NCI-H2107 (cell line): ENCODE measurements around the gene CCDC149.

ENCODE experiments used
- DNase-seq: peaks from one replicate; lab custom pipeline; 2025; lab: John Stamatoyannopoulos, UW

CCDC149 gene

DNA sequence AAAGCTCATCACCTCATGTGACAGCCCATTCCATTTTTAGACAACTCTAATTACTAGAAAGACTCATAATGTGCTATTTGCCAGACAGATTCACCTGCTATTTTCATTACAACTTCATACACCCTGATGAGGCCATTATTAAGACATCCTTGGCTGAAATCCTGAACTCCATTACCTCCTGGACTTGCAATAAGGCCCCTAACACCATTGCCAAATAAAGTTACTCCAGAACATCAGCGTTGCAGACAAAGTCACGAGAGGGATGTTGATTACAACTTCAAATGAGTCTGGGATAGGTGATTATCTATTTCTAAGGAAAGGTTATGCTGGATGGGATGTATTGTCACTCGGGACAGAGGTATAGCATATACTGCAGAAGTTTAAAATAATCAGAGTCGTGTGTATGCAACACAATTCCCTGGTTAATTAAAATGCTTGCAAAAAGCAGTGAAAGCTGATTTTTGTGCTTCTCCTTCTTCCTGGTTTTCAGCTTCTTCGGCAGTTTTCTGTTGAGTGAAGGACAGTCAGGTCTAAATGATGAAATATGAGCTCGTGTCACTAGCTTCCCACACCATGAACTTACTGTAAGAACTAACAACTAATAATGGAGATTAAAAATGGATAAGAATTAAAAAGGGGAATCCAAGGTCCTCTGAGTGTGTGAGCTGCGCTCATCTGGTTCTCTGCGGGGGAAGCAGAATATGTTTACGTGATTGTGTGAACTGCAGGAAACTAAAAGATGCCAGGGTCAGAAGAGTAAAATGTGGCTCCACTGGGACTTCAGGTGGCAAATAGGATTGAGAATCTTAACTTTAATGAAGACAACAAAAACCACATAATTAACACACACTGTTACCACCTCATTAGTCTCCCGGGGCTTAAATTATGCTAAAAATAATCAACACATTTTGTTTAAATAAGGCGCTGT lies 135.0 kb downstream of the CCDC149 start:
- no peak for DNase-seq

GRCh38 chr4:24775750-24776149 lies 137.1 kb downstream of the CCDC149 start:
- no peak for DNase-seq

DNA sequence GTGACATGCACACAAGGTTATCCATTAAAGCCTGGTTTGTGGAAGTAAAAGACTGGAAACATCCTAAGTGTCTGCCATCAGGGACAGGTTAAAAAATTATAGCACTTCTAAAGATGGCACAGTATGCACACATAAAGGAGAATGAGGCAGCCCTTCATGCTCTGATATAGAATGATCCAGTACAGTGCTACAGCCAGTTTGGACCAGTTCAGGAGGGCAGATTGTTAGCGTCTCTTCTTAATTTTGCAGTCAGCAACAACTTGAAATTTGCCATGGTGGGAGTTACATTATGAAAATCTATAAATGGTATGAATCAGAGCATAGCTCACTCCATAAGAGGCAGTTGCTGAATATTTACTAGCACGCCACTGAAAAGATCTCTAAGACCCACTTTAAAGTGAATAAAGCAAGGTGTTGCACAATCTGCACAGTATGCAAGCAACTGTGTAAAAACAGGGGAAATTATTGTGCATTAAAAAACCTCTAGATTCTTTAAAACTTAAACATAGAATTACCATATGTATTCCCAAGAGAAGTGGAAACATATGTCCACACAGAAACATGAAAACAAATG lies 137.7 kb downstream of the CCDC149 start:
- DNase-seq, result no peak

GRCh38 chr4:24774452-24774851 lies 138.4 kb downstream of the CCDC149 start:
- DNase-seq, result no peak

DNA sequence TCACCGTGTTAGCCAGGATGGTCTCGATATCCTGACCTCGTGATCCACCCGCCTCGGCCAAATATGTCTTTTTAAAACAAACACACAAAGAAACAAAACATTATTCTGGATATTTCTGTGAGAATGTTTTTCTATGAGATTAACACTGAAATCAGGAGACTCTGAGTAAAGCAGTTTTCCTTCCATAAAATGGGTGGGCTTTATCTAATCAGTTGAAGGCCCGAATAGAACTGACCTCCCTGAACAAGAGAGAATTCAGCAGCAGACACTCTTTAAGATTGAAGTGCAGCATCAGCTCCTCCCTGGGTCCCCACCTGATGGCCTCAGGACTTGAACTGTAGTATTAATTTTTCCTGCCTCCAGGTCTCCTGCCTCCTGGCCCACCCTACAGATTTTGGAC lies 139.9 kb downstream of the CCDC149 start:
- no peak for DNase-seq

DNA sequence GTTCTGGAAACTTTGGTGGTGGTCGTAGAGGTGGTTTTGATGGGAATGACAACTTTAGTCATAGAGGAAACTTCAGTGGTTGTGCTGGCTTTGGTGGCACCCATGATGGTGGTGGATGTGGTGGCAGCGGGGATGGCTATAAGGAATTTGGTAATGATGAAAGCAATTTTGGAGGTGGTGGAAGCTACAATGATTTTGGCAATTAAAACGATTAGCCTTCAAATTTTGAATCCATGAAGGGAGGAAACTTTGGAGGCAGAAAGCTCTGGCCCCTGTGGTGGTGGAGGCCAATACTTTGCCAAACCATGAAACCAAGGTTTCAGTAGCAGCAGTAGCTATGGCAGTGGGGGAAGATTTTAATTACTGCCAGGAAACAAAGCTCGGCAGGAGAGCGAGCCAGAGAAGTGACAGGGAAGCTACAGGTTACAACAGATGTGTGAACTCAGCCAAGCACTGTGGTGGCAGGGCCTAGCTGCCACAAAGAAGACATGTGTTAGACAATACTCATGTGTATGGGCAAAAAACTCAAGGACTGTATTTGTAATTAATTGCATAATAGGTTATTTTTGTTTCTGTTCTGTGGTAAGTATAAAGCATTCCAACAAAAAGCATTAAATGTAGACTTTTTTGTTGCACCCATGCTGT lies 140.7 kb downstream of the CCDC149 start:
- DNase-seq, result no peak

- no peak for DNase-seq
These were observed 141.6 kb downstream of the CCDC149 start for GRCh38 chr4:24771241-24771640.

DNA sequence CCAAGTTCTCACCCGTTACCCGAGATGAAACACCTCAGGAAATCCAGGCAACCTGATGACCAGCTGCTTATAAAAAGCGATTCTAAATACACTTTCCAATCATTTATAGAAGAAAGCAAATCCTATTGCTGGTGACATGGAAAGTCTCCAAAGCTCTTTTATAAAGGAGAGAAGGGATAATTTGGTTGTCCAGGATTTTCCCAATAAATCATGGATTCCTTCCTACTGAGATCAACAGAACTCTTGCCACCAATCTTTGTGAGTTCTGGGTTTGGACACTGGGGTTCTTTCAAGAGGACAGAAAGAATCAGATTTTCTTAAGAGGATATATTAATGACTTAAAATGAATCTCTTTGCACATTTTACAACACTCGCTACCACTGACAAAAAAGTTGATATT lies 142.2 kb downstream of the CCDC149 start:
- DNase-seq, result no peak

- no peak for DNase-seq
These were observed 142.7 kb downstream of the CCDC149 start for GRCh38 chr4:24770032-24770584.

DNA sequence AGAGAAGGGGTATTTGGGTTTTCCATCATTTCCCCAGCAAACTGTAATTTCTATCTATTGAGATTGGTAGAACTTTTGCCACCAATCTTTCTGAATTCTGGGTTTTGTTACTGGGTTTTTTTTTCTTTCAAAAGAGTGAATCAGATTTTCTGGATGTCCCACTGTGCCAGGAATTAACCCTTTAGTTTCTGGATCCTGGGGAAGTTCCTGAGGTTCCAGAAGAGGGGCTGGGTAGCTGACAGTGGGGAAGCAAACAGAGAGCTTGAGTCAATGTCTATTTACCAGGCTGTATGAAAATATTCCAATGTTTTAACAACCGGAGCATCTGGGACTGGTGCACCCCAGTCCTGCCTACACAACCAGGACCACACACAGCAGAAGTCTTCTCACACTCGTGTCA lies 143.3 kb downstream of the CCDC149 start:
- DNase-seq, result no peak

DNA sequence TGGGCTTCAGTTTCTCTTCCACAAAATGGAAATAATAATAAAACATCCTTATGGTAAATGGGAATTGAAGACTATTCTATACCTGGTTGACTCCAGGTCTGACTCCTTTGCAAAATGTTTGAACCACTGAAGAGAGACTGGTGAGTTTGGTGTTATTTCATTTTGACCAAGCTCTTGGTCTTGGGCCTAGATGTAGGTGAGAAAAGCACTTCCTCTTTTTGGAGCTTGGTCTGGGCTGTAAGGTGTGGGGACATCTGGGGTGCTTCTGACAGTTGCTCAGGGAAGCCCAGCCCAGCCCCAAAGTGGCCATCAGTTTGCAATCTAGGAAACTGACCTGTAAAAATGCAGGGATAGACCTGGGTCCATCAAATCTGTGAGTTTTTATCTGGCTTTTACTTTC lies 144.2 kb downstream of the CCDC149 start:
- DNase-seq, result no peak

- DNase-seq, result no peak
These were observed 144.8 kb downstream of the CCDC149 start for GRCh38 chr4:24768006-24768405.

- DNase-seq, result no peak
These were observed 147.4 kb downstream of the CCDC149 start for GRCh38 chr4:24765376-24765988.

- DNase-seq, result no peak
These were observed 148.5 kb downstream of the CCDC149 start for GRCh38 chr4:24764345-24764744.

GRCh38 chr4:24763631-24764297 lies 149.1 kb downstream of the CCDC149 start:
- no peak for DNase-seq
